ENCODE data around the gene DDX43. TPM values are rescaled to one million over a fixed set of nuclear protein-coding genes. Genes with fewer than 3 reads are reported as not detected.

The DDX43 gene
- total and polyA plus RNA-seq, 2 donors from 2014 or later = 0.15 to 1.4 TPM

- no peak for TF ChIP-seq CTCF (IDR thresholded peaks at IDR 0.05; ENCODE audit: borderline replicate concordance, extremely low read depth, insufficient read depth)
Measured at GRCh38 chr6:73395875-73396274, 1.2 kb downstream of the DDX43 start.

GRCh38 chr6:73400656-73401055 is 6.0 kb downstream of the DDX43 start:
- no peak for TF ChIP-seq CTCF (IDR thresholded peaks at IDR 0.05; ENCODE audit: borderline replicate concordance, extremely low read depth, insufficient read depth)
- H3K4me1 ChIP-seq (ENCODE audit: control insufficient read depth in 2 of 3, insufficient read depth in 2 of 3, low read depth in 1 of 3, low read length in 3 of 3) = no peaks in the 10 kb centered on the region
- intact Hi-C loops (cut with DNase I) = no loop called here
- H3K36me3 ChIP-seq (ENCODE audit: control insufficient read depth in 2 of 3, insufficient read depth in 3 of 3, low read length in 3 of 3) = no peaks in the 10 kb centered on the region
- no peaks in the 10 kb centered on the region for H3K9me3 ChIP-seq (ENCODE audit: control insufficient read depth in 2 of 3, insufficient read depth in 1 of 3, low read length in 3 of 3)
- DNase-seq = no peak
- no peak for FAIRE-seq
- H3K4me3 ChIP-seq (ENCODE audit: low read length in 3 of 3) = no peak overlapping the region
- no peaks in the 10 kb centered on the region for H3K27me3 ChIP-seq (ENCODE audit: control insufficient read depth, insufficient read depth, low read length)
- H3K9ac ChIP-seq (ENCODE audit: low read length in 3 of 3) = no peak overlapping the region
- no peak overlapping the region for H3K27ac ChIP-seq (ENCODE audit: low read depth in 2 of 2, low read length in 2 of 2)

More at GRCh38 chr6:73395875-73396274, 1.2 kb downstream of the DDX43 start:
- H3K36me3 ChIP-seq (ENCODE audit: control insufficient read depth in 2 of 3, insufficient read depth in 3 of 3, low read length in 3 of 3) = no peaks in the 10 kb centered on the region
- H3K4me1 ChIP-seq (ENCODE audit: control insufficient read depth in 2 of 3, insufficient read depth in 2 of 3, low read depth in 1 of 3, low read length in 3 of 3) = no peaks in the 10 kb centered on the region
- H3K4me3 ChIP-seq (ENCODE audit: low read length in 3 of 3) = no peak overlapping the region
- no peaks in the 10 kb centered on the region for H3K9me3 ChIP-seq (ENCODE audit: control insufficient read depth in 2 of 3, insufficient read depth in 1 of 3, low read length in 3 of 3)
- DNase-seq = no peak
- no peak overlapping the region for H3K27ac ChIP-seq (ENCODE audit: low read depth in 2 of 2, low read length in 2 of 2)
- FAIRE-seq = no peak
- intact Hi-C loops (cut with DNase I) = no loop called here
- H3K27me3 ChIP-seq (ENCODE audit: control insufficient read depth, insufficient read depth, low read length) = no peaks in the 10 kb centered on the region
- H3K9ac ChIP-seq (ENCODE audit: low read length in 3 of 3) = no peak overlapping the region

GRCh38 chr6:73409395-73409794 is 14.8 kb downstream of the DDX43 start:
- Histone ChIP-seq H3K27ac (ENCODE audit: low read depth in 2 of 2, low read length in 2 of 2) (no peak overlapping the region), H3K9me3 (ENCODE audit: control insufficient read depth in 2 of 3, insufficient read depth in 1 of 3, low read length in 3 of 3) (no peaks in the 10 kb centered on the region), H3K27me3 (ENCODE audit: control insufficient read depth, insufficient read depth, low read length) (no peaks in the 10 kb centered on the region), H3K4me1 (ENCODE audit: control insufficient read depth in 2 of 3, insufficient read depth in 2 of 3, low read depth in 1 of 3, low read length in 3 of 3) (no peaks in the 10 kb centered on the region), H3K36me3 (ENCODE audit: control insufficient read depth in 2 of 3, insufficient read depth in 3 of 3, low read length in 3 of 3) (no peaks in the 10 kb centered on the region), H3K9ac (ENCODE audit: low read length in 3 of 3) (no peak overlapping the region), H3K4me3 (ENCODE audit: low read length in 3 of 3) (no peak overlapping the region)
- TF ChIP-seq CTCF (IDR thresholded peaks at IDR 0.05; ENCODE audit: borderline replicate concordance, extremely low read depth, insufficient read depth) = no peak
- FAIRE-seq (no peak), DNase-seq (no peak)
- intact Hi-C loops (cut with DNase I) = no loop called here

GRCh38 chr6:73413102-73413501 is 18.5 kb downstream of the DDX43 start:
- no peak overlapping the region for H3K9ac ChIP-seq (ENCODE audit: low read length in 3 of 3)
- H3K27me3 ChIP-seq (ENCODE audit: control insufficient read depth, insufficient read depth, low read length) = no peaks in the 10 kb centered on the region
- H3K4me1 ChIP-seq (ENCODE audit: control insufficient read depth in 2 of 3, insufficient read depth in 2 of 3, low read depth in 1 of 3, low read length in 3 of 3) = no peaks in the 10 kb centered on the region
- no peak for FAIRE-seq
- TF ChIP-seq CTCF (IDR thresholded peaks at IDR 0.05; ENCODE audit: borderline replicate concordance, extremely low read depth, insufficient read depth) = no peak
- no peak overlapping the region for H3K27ac ChIP-seq (ENCODE audit: low read depth in 2 of 2, low read length in 2 of 2)
- no peak for DNase-seq
- no peak overlapping the region for H3K4me3 ChIP-seq (ENCODE audit: low read length in 3 of 3)
- intact Hi-C loops (cut with DNase I) = no loop called here
- H3K36me3 ChIP-seq (ENCODE audit: control insufficient read depth in 2 of 3, insufficient read depth in 3 of 3, low read length in 3 of 3) = no peaks in the 10 kb centered on the region
- no peaks in the 10 kb centered on the region for H3K9me3 ChIP-seq (ENCODE audit: control insufficient read depth in 2 of 3, insufficient read depth in 1 of 3, low read length in 3 of 3)

Measured in kidney (tissue), 14 donors.